ENCODE measurements around the gene LRRC1. TPM values are rescaled to one million over a fixed set of nuclear protein-coding genes. Genes with fewer than 3 reads are reported as not detected.

Gene LRRC1
- total and polyA plus RNA-seq, 2 experiments from 2014 or later, result 11.3 to 16.6 TPM

GRCh38 chr6:53919881-53920360 is 125.1 kb downstream of the LRRC1 start:
- TF ChIP-seq REST (IDR thresholded peaks at IDR 0.05; ENCODE audit: unreplicated experiment) (no peak), EZH2phosphoT487 (IDR thresholded peaks at IDR 0.05; ENCODE audit: unreplicated experiment) (no peak), ZNF114 (CRISPR knock-in tag; IDR thresholded peaks at IDR 0.05) (no peak), ETS1 (IDR thresholded peaks at IDR 0.05) (no peak), CREB1 (CRISPR knock-in tag; IDR thresholded peaks at IDR 0.05; ENCODE audit: low read depth) (no peak), JUNB (IDR thresholded peaks at IDR 0.05; ENCODE audit: unreplicated experiment) (no peak), POLR2AphosphoS5 (IDR thresholded peaks at IDR 0.05; ENCODE audit: low read depth) (no peak), NANOG (IDR thresholded peaks at IDR 0.05; ENCODE audit: borderline replicate concordance) (no peak), STAT1 (IDR thresholded peaks at IDR 0.05; ENCODE audit: unreplicated experiment) (no peak), EZH2 (IDR thresholded peaks at IDR 0.05; ENCODE audit: low read depth, unreplicated experiment) (no peak), ZNF331 (CRISPR knock-in tag; IDR thresholded peaks at IDR 0.05; ENCODE audit: low read depth) (no peak), ZNF462 (CRISPR knock-in tag; IDR thresholded peaks at IDR 0.05) (no peak), CTCF (conservative IDR thresholded peaks at IDR 0.05; ENCODE audit: low read depth in 2 of 2) (no peak)
- no peak overlapping the region for H3K27ac Mint-ChIP-seq
- Histone ChIP-seq H2AFZ (no peak overlapping the region), H4K20me1 (replicated peaks; ENCODE audit: insufficient read depth) (no peaks in the 10 kb centered on the region), H3K9me2 (ENCODE audit: insufficient read depth) (no peaks in the 10 kb centered on the region), H3K27me3 (ENCODE audit: insufficient read depth) (no peaks in the 10 kb centered on the region), H3F3A (replicated peaks; ENCODE audit: low read depth) (no peaks in the 10 kb centered on the region), H3K79me2 (replicated peaks; ENCODE audit: insufficient read depth) (no peaks in the 10 kb centered on the region), H3K27ac (ENCODE audit: low read depth) (no peak overlapping the region), H3K4me2 (no peak overlapping the region), H3K36me3 (ENCODE audit: insufficient read depth) (no peaks in the 10 kb centered on the region), H3K4me1 (ENCODE audit: insufficient read depth) (peaks cover 33% of the 10 kb centered on the region), H3K4me3 (no peak overlapping the region)
- no peaks in the 10 kb centered on the region for H3K9me3 Mint-ChIP-seq
- H3K4me1 Mint-ChIP-seq, result peaks cover 33% of the 10 kb centered on the region
- H3K27me3 Mint-ChIP-seq (ENCODE audit: insufficient read depth, low read depth, poor library complexity), result no peaks in the 10 kb centered on the region
- DNase-seq (ENCODE audit: low spot score) (no peak), ATAC-seq (no peak)
- no peak overlapping the region for H3K4me3 Mint-ChIP-seq
- H3K36me3 Mint-ChIP-seq (ENCODE audit: low read depth), result peaks cover 10% of the 10 kb centered on the region; the same call in 1 of the 3 replicates
